SK-N-MC (cell line): ENCODE results near the gene AGTPBP1.

Experiments used
- DNase-seq: peaks from one replicate; pipeline ENCODE4 v3.0.0-alpha.2; 2011; ENCODE audit warnings: low read depth, low spot score
- H3K27ac ChIP-seq: fragments of 200-600 bp; sonication (generic); 2 replicates; pipeline ENCODE4 v1.5.1; 2016; ENCODE audit warnings: mixed run types
- H3K36me3 ChIP-seq: fragments of 200-600 bp; sonication (generic); 2 replicates; pipeline ENCODE4 v1.6.1; 2017; ENCODE audit warnings: antibody characterized with exemption, low read length, mixed read lengths; ENCODE audit not compliant: insufficient read depth
- H3K4me3 ChIP-seq: fragments of 200-600 bp; sonication (generic); 2 replicates; pipeline ENCODE4 v1.5.1; 2016
- H3K9ac ChIP-seq: fragments of 200-600 bp; sonication (generic); 2 replicates; pipeline ENCODE4 v1.8.0; 2017; ENCODE audit warnings: mixed run types, mixed read lengths; ENCODE audit not compliant: insufficient read length
- H3K9me3 ChIP-seq: fragments of 200-600 bp; sonication (generic); 2 replicates; pipeline ENCODE4 v1.6.1; 2017; ENCODE audit warnings: low read depth, mild to moderate bottlenecking, antibody characterized with exemption, low read length, moderate library complexity, mixed read lengths
- EZH2 ChIP-seq: fragments of 200-600 bp; sonication (generic); IDR thresholded peaks from one replicate; pipeline ENCODE4 v1.6.1; 2017; ENCODE audit warnings: antibody characterized with exemption
- FOXP2 ChIP-seq: optimal IDR thresholded peaks from 2 replicates; pipeline ENCODE3; 2011; ENCODE audit warnings: mild to moderate bottlenecking, moderate library complexity; ENCODE audit not compliant: insufficient read depth; ENCODE audit errors: extremely low read length, control extremely low read depth
- POLR2AphosphoS5 ChIP-seq: IDR thresholded peaks from 2 replicates; pipeline ENCODE4 v1.6.1; 2012; ENCODE audit warnings: mild to moderate bottlenecking, low read depth, low read length, borderline replicate concordance

The AGTPBP1 gene

DNA sequence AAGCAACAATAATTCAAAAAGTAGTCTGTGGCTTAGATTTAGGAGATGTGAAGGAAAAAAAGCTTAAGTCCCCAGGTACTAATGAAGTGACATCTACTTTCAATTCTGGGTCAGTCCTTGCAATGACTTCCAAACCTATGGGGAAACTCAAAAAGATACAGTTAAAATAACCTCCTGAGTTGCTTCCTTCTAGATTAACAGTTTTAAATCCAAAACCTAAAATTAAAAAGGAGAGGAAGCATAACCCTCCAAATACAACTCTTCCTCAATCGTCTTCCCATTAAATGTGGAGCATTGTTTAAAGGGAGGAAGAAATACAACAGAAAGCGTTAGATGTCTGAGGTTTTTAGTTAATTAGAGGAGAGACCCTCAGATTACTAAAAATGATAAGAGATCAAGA is 75.7 kb downstream of the AGTPBP1 start:
- Histone ChIP-seq H3K36me3 (no peaks in the 10 kb centered on the region), H3K9me3 (no peaks in the 10 kb centered on the region), H3K27ac (peak overlapping the region; percentile 40; the same call in 1 of the 2 replicates), H3K4me3 (no peak overlapping the region), H3K9ac (no peak overlapping the region)
- TF ChIP-seq POLR2AphosphoS5, result no peak
- no peak for DNase-seq

DNA sequence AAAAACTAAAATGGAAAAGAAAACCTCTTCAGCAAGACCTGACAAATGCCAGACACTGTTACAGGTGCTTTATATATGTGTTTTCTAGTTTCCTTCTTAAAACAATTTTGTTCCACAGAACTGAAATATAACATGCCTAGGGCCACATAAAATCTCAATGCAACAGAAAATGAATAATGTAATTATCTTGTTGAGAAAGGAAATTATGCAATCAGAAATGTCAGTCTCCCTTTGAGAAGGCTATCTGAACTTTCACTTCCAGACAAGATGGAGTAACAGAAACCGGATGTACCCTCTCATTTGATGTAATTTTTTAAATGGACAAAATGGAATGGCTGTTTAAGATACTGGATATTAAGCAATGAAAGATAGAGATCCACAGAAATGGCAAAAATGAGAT is 79.2 kb downstream of the AGTPBP1 start:
- no peaks in the 10 kb centered on the region for H3K9me3 ChIP-seq
- DNase-seq, result no peak
- H3K4me3 ChIP-seq, result no peak overlapping the region
- H3K9ac ChIP-seq, result no peak overlapping the region
- TF ChIP-seq EZH2, result no peak
- no peak for TF ChIP-seq FOXP2
- no peak for TF ChIP-seq POLR2AphosphoS5
- no peak overlapping the region for H3K27ac ChIP-seq
- H3K36me3 ChIP-seq, result no peaks in the 10 kb centered on the region

DNA sequence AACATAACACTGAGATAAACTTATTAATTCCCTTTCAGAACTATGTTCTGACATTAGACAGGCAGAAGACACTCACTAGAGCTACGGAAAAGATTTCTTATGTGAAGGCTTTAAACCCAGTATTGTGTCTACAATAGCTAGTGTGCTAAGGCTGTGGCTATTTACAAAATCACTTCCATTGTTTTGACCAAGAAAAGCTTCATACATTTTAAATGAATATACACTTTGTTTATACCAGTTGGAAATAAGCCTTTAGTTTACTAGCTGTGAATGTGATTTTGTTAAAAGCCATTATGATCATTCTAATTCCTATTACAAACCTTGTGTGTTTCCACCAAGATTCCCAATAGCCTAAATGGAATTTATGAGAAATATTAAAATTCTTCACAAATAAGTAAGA is 83.0 kb downstream of the AGTPBP1 start:
- Histone ChIP-seq H3K27ac (no peak overlapping the region), H3K36me3 (0 out of 2 replicates have a peak, but pooled peaks cover 4% of the 10 kb centered on the region), H3K9me3 (no peaks in the 10 kb centered on the region), H3K4me3 (no peak overlapping the region), H3K9ac (no peak overlapping the region)
- TF ChIP-seq POLR2AphosphoS5, result no peak
- TF ChIP-seq FOXP2, result no peak
- TF ChIP-seq EZH2, result no peak
- no peak for DNase-seq

DNA sequence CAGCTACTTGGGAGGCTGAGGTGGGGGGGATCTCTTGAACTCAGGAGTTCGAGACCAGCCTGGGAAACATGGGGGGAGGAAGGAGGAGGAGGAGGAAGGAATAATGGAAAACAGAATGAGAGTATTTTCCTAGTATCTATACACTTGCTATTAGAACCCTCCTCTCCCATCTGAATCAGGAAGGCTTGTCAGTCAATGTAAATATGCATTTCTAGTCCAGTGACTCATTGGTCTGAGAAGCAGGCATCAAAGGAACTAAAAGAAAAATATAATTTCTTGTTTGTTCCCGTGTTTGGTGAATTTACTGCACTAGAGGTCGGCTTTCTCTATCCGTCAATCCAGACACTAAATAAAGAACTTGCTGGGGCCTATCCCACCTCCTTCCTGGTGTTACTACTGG is 88.6 kb downstream of the AGTPBP1 start:
- DNase-seq, result no peak
- no peak for TF ChIP-seq POLR2AphosphoS5
- no peak for TF ChIP-seq EZH2
- no peak for TF ChIP-seq FOXP2
- no peak overlapping the region for H3K27ac ChIP-seq
- no peaks in the 10 kb centered on the region for H3K9me3 ChIP-seq
- no peak overlapping the region for H3K4me3 ChIP-seq
- H3K9ac ChIP-seq, result no peak overlapping the region
- H3K36me3 ChIP-seq, result 0 out of 2 replicates have a peak, but pooled peaks cover 4% of the 10 kb centered on the region

DNA sequence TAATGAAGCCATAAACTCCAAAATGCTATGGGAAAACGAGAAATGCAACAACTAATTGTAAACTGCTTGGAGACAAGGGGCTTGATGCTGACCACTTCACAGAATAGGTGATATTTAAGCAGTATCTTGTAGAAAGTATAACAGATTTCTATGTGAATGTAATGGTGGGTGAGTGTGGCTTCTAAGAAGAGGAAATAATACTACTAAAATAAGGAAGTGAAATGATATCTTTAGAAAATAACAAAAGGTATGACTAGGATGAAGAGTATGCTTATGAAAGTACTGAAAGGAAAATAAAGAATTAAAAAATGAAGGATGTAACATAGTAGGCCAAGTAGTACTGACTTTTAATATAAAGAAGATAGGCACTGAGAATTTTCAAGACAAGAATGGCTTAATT is 94.2 kb downstream of the AGTPBP1 start:
- H3K36me3 ChIP-seq, result no peaks in the 10 kb centered on the region

DNA sequence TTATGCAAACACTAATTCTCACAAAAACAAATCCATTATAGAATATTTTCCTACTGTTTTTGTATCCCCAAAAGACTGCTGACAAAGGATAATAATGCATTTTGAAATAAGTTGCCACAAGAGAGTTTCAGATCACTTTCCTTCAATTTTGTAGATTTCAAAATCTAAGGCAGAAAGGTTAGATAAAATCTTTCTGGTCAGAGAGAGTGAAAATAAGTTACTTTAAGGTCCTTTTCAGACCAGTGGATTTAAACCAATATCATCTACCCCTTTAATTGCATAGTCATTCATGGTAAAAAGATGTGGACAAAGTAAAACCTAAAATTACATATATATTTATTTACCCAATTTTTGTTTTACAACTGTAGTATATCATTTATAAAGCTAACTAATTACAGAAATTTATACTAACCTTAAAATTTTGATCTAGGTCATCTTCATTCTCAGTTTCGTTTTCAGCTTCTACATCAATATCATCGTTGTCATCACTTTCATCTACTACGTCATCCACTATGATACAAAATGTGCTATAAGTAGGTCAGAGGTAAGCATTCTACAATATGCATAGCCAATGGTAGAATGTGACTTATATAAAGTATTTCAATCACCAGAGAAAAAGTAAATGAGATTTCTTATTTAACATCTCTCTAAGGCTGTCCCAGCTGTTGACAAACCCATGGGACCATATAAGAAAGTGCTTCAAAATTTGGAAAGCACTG is 95.7 kb downstream of the AGTPBP1 start:
- no peaks in the 10 kb centered on the region for H3K9me3 ChIP-seq
- DNase-seq, result no peak
- no peak overlapping the region for H3K9ac ChIP-seq
- TF ChIP-seq POLR2AphosphoS5 (no peak), FOXP2 (no peak), EZH2 (no peak)
- H3K4me3 ChIP-seq, result no peak overlapping the region
- H3K36me3 ChIP-seq, result no peaks in the 10 kb centered on the region
- no peak overlapping the region for H3K27ac ChIP-seq

More for the DNA sequence above, 94.2 kb downstream of the AGTPBP1 start:
- DNase-seq, result no peak
- no peak overlapping the region for H3K9ac ChIP-seq
- TF ChIP-seq POLR2AphosphoS5 (no peak), EZH2 (no peak), FOXP2 (no peak)
- no peaks in the 10 kb centered on the region for H3K9me3 ChIP-seq
- H3K27ac ChIP-seq, result no peak overlapping the region
- no peak overlapping the region for H3K4me3 ChIP-seq

DNA sequence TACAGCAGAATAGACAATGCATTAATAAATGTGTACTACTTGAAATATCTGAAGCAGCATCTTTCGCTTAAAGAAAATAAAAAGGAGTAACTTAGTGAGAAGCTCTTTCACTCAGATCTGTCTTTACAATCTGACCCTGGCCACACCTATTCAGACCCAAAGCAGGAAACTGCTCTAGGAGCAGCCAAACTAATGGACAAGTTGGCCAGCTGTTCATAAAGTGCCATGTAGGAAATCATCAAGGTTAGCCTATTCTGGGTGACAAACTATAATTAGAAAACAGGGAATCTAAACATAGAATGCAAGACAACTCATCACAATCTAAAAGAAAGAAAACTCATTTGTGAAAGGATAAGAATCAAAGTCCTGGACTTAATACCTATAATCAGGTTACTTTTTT is 101.3 kb downstream of the AGTPBP1 start:
- no peak for DNase-seq
- TF ChIP-seq FOXP2, result no peak
- no peak overlapping the region for H3K4me3 ChIP-seq
- no peak overlapping the region for H3K27ac ChIP-seq
- H3K36me3 ChIP-seq, result no peaks in the 10 kb centered on the region
- H3K9ac ChIP-seq, result no peak overlapping the region
- no peaks in the 10 kb centered on the region for H3K9me3 ChIP-seq

DNA sequence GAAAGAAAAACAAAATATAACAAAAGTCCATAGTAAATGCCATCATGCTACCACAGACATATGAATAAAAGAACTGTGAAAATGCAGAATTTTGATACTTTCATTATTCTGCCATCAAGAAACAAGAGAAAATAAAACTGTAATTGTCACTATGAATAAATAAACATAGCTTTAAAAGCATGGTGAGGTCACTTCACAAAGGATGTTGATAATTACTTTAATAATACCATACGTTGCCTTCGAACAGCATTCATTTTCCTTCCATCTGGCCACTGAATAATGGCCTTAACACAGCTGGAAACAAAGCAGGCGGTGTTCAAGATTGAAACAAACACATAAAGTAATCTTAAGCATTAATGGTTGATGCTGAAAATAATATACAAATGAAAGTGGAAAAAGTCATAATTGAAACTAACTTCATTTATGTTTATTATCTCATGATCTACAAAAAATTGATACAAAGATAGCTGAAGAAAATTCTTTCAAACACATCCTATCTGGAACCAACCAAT is 102.0 kb downstream of the AGTPBP1 start:
- no peak overlapping the region for H3K9ac ChIP-seq
- no peak overlapping the region for H3K27ac ChIP-seq
- H3K4me3 ChIP-seq, result no peak overlapping the region
- H3K36me3 ChIP-seq, result no peaks in the 10 kb centered on the region
- no peaks in the 10 kb centered on the region for H3K9me3 ChIP-seq
- DNase-seq, result no peak
- no peak for TF ChIP-seq FOXP2
- no peak for TF ChIP-seq EZH2
- TF ChIP-seq POLR2AphosphoS5, result no peak

DNA sequence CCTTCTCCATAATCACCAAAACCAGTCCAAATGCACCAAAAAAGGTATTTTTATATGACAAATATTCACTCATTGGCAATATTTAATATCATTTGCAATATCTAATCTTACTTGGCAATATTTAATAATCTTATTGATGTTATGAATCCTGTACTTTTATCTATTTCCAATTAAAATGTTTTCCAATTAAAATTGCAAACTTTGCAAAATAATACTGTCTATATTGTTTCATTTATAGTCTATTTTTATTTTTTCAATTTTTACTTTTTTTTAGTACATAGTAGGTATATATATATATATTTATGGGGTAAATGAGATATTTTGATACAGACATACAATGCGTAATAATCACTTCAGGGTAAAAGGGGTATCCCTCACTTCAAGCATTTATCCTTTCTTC is 109.9 kb downstream of the AGTPBP1 start:
- no peaks in the 10 kb centered on the region for H3K36me3 ChIP-seq
- TF ChIP-seq POLR2AphosphoS5, result no peak
- no peak for TF ChIP-seq FOXP2
- no peak for TF ChIP-seq EZH2

More for the DNA sequence above, 109.9 kb downstream of the AGTPBP1 start:
- Histone ChIP-seq H3K9ac (no peak overlapping the region), H3K4me3 (no peak overlapping the region), H3K27ac (no peak overlapping the region), H3K9me3 (no peaks in the 10 kb centered on the region)
- no peak for DNase-seq
